Measurements from ENCODE around the gene MEI1.
"Not testable (repeated sequence)": the region's sequence is repeated elsewhere in the genome, so short reads cannot be mapped to it uniquely, and the experiment has no call there.

Gene MEI1

GRCh38 chr22:41682033-41682807 is 17.1 kb upstream of the MEI1 start:
- DNase-seq = peak; percentile 80

GRCh38 chr22:41683052-41683451 is 16.3 kb upstream of the MEI1 start:
- DNase-seq = no peak

GRCh38 chr22:41683616-41684015 is 15.7 kb upstream of the MEI1 start:
- peak; percentile 81 for DNase-seq

- DNase-seq = no peak
Observed at GRCh38 chr22:41684194-41684593, 15.1 kb upstream of the MEI1 start.

- not testable (repeated sequence) for DNase-seq
Observed at GRCh38 chr22:41686890-41687289, 12.4 kb upstream of the MEI1 start.

GRCh38 chr22:41687901-41688364 is 11.4 kb upstream of the MEI1 start:
- peak; percentile 27 for DNase-seq

GRCh38 chr22:41688365-41689211 is 10.7 kb upstream of the MEI1 start, which contains the start of gene SNU13:
SNU13 (minus strand) TSS chr22:41688867; CDS start chr22:41688796, 71 bp downstream.
- DNase-seq = peak; percentile 93

GRCh38 chr22:41690476-41690875 is 8.8 kb upstream of the MEI1 start:
- DNase-seq = no peak

- DNase-seq = no peak
Observed at GRCh38 chr22:41695211-41695610, 4.1 kb upstream of the MEI1 start.

GRCh38 chr22:41696703-41697102 is 2.6 kb upstream of the MEI1 start:
- no peak for DNase-seq

- peak; percentile 85 for DNase-seq
Observed at GRCh38 chr22:41697126-41697775, 2.1 kb upstream of the MEI1 start.

- DNase-seq = no peak
Observed at GRCh38 chr22:41700108-41700364, 733 bp downstream of the MEI1 start.

GRCh38 chr22:41702763-41703162 is 3.5 kb downstream of the MEI1 start:
- DNase-seq = no peak

- no peak for DNase-seq
Observed at GRCh38 chr22:41709341-41709740, 10.0 kb downstream of the MEI1 start.

- no peak for DNase-seq
Observed at GRCh38 chr22:41713004-41713403, 13.7 kb downstream of the MEI1 start.

GRCh38 chr22:41722496-41722895 is 23.2 kb downstream of the MEI1 start:
- no peak for DNase-seq

- no peak for DNase-seq
Observed at GRCh38 chr22:41725510-41726110, 26.3 kb downstream of the MEI1 start.

GRCh38 chr22:41731609-41732008 is 32.3 kb downstream of the MEI1 start:
- DNase-seq = no peak

GRCh38 chr22:41732096-41732772 is 32.9 kb downstream of the MEI1 start:
- no peak for DNase-seq

GRCh38 chr22:41733241-41733640 is 33.9 kb downstream of the MEI1 start:
- DNase-seq = not testable (repeated sequence)

- no peak for DNase-seq
Observed at GRCh38 chr22:41739576-41739975, 40.3 kb downstream of the MEI1 start.

GRCh38 chr22:41742918-41743317 is 43.6 kb downstream of the MEI1 start:
- no peak for DNase-seq
